A172 (cell line): Measurements from ENCODE around the gene TBCD. TPM values are rescaled to one million over a fixed set of nuclear protein-coding genes. Genes with fewer than 3 reads are reported as not detected.

Source experiments
- DNase-seq: peaks from one replicate; pipeline ENCODE4 v3.0.0-alpha.2; 2015; ENCODE audit warnings: low spot score
- total RNA-seq: library from RNA; depleted of rRNA; stranded (reverse); fragments of >200 nt; shearing (Covaris generic); gene quantifications from 2 replicates; pipeline ENCODE4 v1.2.3, GENCODE V29; 2014

Gene TBCD
- total RNA-seq, 1 experiment from 2014 or later: 38.7 TPM

DNA sequence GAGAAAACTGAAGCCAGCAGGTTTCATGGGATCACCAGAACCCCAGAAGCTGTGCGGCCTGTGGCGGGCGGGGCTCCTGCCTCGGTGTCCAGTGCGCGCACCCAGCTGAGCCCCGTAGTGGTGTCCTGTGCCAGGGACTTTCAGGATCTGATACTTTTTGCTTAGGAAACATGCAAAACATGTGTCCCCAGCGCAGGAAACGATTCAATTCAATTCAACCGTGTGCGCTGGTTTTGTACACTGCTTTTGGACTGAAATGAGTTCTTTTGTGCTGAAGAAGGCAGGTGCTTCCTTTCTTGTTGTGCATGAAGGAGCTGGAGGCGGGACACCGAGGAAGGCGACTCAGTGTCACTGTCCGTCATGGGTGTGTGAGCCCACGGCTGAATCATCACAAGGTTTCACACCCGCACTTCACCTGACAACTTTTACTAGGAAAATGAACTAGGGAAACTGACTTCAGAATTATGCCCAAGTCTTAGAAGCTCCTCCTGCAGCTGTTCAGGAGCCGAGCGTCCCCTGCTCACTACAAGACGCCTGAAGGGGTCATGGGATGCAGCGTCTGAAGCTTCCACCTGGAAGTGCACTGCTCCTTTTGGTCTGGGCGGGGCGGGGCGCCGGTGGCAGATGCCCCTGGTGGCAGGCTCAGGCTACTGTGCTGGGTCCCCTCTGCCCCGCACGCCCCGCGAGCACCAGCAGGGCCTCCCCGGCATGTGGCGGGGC is 119.4 kb downstream of the TBCD start:
- DNase-seq: no peak

DNA sequence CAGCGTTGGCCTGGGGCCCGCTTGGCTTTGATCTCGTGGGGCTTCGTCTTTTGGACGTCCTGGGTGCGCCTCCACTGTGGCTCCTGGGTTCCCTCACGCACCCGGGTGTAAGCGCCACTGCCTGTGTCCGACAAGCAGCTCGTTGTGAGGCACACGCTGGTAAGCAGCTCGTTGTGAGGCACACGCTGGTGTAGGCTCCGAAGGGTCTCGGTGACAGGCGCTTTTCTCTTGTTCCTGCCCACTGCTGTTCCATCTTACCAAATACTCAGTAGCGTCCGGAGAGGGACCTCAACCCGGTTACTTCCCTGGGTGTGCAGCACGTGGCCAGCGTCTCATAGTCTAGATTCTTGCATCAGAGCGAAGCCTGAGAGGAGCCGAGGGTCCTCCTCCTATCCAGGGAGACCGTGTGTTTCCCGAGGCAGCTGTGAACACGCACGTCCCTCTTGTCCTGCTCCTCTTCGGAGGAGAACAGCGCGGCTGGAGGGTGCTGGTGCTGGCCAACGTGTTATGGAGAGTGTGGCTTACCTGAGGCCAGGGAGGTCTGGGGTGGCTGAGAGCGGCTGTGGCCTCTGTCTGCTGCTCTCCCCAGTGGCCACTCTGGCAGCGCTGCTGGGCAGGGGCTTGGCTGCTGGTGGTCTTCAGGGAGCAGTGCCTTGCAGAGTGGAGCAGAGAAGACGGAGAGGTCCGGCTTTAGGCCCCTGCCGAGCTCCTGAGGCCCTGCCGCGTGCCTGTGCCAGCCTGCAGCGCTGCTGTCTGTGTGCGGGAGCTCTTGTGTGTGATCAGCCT is 120.1 kb downstream of the TBCD start:
- DNase-seq: no peak

DNA sequence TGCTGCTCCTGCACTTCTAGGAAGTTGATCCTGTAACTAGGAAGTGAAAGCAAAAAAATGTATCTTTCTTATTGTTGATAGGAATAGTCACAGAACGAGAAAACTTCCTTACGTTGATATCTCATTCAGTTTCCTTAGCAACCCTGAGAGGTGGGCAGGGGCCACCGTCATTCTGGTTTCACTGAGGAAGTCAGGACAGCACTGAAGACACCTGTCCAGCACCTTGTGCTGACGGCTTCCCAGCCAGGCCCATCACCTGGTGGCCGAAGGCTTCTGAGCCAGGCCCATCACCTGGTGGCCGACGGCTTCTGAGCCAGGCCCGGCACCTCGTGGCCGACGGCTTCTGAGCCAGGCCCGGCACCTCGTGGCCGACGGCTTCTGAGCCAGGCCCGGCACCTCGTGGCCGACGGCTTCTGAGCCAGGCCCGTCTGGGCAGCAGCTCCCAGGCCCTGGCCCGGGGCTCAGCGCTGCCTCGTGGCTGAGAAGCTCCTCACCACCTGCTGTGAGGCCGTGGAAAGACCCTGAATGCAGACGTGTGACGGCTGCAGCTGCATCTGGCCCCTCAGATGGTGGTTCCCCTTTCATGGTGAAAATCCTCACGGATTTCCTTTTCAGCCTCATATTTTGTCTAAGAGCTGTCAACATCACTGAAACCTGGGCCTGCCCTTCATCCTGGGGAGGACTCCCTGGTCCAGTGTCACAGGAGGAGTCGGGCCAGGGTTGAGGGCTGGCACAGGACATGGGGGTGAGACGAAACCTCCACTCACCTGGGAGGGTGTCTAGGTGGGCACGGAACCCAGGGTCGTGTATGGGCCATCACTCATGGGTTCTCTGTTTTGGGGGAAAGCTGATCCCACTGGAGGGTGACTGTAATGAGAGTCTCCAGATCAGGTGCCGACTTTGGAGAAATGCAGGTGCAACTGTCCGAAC is 121.0 kb downstream of the TBCD start:
- no peak for DNase-seq

DNA sequence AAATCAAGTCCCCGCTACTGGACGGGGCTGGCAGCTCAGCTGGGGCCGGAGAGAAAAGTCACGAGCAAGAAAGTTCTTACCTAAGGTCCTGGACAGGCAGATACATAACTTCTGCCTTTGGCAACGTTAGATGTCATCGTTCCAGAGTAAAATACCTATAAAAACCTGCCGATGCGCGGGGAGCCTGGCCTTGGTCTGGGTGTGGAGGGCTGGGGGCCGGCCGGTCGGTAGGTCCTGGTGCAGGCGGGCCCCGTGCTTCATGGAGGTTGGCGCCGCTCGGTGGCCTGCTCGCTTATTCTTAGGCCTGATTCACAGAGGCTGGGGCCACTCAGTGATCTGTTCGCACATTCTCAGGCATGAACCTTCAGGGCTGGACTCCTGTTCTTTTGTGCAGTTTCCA is 121.7 kb downstream of the TBCD start:
- DNase-seq: no peak

DNA sequence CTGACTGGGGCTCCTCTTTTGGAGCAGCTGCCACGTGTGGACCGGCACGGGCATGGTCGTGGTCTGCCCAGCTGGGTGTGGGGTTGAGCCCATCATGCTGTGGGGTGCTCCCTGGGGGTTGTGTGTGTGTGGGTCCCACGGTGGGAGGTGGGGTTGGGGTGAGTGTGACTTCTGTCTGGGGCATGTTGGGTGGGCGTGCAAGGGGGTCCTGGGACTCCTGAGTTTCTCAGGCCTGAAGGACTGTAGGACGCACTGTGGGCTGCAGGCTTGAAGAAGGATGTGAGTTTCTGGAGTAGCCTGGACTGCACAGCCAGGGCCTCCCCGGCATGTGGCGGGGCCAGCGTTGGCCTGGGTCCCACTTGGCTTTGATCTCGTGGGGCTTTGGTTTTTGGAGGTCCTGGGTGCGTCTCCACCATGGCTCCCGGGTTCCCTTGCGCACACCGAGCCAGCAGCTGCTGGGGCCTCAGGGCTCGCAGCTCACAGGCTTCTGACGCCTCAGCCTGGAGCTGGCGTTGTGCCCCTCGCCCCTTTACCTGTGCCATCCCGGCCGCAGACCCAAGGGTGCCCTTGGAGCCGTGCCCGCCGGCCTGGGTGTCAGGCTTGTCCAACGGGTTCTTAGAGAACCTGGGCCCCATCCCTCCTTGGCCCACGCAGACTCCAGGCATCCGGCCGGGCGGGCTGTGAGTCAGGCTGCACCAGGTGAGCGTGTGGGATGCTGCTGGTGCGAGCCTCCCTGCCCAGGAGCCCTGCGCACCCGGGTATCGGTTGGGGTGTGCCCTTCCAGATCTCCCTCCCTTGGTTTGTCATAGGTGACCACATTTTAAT is 122.4 kb downstream of the TBCD start:
- no peak for DNase-seq

DNA sequence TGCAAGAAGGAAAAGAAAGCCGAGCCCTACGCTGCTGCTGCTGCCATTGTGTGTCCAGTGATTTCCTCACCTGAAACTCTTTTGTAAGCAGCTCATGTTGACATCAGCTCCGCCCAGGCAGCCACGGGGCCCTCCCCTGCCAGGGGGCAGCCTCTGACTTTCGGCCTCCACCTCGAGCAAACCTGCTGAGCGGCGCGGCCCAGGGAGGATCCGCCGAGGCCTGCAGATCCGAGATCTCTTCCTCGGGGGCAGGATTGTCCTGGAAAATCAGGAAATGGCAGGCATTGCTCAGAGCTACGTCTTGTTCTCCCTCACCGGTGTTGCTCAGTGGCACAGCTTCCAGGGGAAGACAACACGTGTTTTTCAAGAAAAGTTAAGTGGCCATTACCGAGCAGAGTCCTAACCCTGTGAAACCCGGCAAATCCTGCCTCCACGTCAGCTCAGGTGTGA is 123.6 kb downstream of the TBCD start:
- DNase-seq: no peak

DNA sequence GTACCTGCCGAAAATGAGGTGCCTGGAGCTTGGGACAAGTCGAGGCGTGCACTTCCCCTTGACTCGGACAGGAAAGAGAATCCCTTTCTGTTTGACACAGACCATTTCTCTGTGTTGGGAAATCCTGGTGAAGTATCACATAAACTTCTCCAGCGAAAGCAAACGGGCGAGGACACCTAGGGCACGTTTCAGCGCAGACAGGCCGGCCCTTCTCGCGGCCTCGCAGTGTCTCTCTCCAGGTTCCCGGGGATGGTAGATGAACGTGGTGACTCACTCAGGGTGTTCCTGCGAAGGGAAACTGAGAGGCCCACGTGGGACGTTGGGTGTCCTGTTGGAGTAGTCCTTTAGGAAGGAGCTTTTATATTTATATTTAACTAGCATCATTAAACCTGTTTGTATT is 124.3 kb downstream of the TBCD start:
- DNase-seq: peak; percentile 36

DNA sequence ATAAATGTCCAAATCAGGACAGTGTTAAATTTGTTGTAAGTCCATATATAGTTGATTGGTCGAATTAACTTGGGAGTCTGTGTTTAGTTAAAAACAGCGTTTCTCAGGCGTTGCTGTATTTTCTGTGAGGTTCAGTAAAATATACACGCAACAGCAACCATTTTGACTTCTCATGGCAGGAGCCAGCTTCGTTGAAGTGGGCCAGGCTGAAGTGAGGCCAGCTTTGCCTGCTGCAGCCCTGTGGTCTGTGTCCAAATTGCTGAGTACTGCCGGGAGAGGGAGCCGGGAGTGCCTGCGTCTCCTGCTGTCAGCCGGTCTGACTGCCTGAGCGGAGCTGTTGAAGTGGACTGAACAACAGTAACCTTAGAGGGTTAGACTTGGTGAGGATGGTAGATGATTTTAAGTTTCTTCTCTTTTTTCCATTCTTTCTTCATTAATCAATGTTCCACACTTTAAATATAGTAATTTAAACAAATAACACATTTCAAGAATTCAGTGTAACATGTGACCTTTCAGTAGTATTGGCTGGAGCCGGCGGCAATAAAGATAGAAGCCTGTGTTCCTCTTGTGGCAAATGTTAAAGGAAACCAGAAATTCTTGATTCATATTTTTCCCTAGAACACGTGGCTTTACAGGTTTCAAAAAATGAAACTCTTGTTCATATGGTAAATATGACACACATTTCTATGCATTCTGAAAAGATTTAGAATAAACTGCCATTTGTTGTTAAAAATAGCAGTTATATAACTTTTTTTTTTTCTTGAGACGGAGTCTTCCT is 124.9 kb downstream of the TBCD start:
- peak; percentile 37 for DNase-seq

DNA sequence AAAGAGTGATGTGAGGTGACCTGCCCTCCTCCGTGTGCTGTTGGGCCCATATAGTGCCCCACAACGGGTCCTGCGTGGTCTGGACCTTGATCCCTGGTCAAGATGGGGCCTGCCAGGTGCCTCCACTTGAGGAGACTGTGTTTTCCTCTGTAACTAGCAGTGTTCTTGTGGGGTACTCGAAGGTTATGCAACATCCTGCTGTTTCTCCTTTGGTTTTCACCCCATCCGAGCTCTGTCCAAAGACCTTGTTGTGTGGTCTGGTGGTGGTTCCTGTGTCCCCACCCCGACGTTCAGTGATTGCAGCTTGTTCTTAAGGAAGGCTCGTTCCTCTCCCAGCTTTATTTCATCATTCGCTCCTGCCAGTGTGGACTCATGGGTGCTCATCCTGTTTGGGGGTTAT is 126.7 kb downstream of the TBCD start:
- DNase-seq: no peak

DNA sequence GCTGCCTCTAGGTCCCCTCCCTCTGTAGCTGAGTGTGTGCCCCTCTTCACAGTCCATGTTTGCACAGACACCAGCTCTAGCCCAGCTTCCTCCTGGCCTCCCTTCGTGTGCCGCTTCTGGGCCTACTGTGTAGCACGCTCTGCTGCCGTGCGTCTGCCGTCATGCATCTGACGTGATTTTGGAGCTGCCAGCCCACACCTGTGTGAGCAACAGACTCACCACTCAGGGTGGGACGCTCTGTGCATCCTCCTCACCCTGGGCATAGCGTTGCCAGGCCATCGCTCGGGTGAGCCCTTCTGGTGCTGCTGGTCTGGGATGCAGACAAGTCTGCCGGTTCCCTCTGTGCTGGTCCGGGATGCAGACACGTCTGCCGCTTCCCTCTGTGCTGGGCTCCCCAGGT is 127.4 kb downstream of the TBCD start:
- DNase-seq: no peak

DNA sequence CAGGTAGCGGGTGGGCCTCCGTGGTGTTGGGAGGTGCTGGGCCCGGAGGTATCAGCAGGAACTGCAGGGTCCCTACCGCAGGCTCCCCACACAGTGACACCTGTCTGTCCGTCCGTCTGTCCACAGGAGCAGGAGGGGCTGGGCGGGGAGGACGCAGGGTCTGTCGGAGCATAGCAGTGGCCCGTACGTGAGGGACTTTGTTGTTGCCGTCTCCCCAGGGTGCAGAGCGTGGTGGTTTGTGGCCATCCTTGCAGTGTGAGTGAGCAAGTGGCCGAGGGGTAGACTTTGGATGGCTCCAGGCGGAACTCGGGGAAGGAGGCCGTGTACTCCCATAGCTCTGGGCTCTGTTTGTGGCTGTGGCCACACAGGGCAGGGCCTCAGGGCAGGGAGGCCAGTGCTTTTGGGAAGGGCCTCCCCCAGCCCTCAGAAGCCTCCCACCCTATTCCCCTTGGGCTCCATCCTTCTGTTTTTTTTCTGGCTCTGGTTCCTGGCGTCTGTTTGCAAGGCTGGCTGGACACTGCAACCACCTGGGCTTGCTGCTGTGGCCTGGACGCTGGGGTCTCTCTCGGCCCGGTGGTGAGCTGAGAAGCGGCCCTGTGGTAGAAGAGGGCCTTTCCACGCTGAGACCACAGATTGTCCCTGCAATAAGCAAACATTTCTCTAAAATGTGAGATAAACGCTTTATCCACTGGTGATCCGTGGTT is 128.9 kb downstream of the TBCD start:
- no peak for DNase-seq

DNA sequence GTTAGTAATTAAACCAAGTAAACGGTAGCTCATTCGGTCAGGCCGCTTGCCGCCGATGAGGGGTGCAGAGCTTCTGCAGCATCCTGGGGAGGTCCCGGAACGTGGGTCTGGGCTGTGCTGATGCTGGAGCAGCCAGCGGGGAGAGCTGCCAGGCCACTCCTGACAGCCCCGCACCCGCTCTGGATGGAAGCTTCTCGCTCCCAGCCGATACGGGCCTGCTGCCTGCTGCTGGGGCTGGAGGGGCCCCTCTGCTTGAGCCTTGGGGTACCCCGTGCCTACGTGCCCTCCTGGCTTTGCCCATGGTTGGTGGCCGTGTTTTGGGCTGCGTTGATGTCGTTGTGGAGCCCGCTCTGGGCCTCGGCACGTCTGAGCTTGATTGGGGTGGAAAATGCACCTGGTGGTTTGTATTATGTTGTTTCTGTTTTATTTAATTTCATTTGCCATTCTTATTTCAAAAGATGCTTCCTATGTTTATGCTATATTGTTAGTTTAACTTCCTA is 129.5 kb downstream of the TBCD start:
- no peak for DNase-seq

DNA sequence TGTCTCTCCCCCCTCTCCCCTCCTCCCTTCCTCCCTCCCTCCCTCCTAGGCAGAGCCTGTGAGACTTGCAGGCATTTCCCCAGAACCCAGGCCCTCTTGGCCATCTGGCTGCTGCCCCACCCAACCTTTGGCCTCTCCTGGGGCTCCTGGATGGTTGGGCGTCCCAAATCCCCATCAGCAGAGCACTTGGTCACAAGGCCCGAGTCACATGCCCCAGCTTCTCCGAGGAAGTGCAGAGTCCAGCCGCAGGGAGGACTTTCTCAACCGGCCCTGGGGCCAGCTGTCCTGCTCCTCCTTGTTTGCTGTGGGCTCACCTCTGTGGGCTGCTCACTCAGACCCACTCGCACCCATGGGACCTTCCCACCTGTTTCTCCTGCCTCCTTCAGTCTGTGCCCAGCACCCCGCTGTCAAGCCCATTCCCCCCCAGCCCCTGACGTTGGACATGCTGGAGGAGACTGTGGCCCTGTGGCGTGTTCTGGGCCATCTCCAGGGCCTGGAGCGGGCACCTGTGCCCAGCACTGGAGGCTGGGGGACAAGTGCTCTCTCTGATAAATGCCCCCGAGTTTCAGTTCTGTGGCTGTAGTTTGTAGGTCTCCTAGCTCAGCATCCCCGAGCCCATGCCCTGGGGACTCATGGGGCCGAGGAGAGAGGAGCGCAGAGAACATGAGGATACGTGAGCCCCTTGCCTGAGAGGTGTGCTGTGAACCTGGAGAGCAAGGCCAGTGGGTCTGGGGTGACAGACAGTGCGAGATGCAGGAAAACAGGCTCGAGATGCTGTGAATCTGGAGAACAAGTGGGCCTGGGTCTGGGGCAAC is 130.2 kb downstream of the TBCD start:
- no peak for DNase-seq

DNA sequence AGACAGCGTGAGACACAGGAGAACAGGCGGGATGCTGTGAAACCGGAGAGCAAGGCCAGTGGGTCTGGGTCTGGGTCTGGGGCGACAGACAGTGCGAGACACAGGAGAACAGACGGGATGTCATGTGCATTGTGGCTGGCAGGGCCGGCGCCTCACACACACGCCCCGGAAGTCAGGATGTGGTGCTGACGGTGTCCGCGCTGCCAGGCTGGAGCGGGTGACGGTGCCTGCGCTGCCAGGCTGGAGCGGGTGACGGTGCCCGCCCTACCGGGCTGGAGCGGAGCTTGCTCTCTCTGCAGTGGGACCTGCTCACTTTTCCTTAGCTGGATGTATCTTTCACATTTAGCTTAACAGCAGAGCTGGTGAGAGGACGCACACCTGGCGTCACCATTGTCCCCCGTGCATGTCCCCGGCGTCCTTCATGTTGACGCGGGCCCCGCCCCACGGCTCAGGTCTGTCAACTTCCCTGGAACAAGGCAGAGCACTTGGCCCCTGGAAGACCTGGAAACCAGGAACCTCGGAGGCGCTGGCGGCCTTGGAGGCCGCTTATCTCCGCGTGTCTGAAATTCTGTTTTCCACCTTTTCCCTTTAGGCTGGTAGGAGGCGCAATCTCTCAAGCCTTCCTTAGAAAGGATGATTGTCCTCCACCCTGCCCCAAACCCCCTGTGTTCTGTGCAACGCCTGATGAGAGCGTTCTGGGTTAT is 131.0 kb downstream of the TBCD start:
- DNase-seq: no peak

DNA sequence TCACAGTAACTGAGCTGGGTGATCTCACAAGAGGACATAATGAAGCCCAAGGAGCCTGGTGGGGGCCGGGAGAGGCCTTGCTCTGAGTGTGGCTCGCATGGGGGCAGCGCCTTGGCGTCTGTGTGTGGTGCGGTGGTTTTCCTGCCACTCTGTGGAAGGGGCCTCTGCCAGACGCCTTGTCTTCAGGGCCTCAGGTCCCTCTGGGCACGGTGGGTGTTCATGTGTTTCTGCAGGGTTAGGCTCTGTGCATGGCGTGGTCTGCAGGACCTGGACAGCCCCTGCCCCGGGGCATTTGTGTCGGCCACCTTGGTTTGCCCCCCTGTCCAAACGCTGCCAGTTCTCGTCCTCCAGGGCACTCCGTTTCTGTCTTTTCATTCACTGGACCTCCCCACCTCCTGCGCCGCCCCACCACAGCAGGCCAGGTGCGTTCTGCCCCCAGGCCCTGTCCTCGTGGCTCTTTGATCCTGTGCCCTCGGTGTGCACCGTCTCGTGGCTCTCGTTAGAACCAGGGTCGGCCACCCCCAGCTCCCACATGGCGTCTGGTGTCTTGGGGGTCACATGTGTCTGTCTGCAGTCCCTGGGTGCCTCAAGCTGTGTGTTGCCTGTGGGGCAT is 131.7 kb downstream of the TBCD start:
- no peak for DNase-seq

DNA sequence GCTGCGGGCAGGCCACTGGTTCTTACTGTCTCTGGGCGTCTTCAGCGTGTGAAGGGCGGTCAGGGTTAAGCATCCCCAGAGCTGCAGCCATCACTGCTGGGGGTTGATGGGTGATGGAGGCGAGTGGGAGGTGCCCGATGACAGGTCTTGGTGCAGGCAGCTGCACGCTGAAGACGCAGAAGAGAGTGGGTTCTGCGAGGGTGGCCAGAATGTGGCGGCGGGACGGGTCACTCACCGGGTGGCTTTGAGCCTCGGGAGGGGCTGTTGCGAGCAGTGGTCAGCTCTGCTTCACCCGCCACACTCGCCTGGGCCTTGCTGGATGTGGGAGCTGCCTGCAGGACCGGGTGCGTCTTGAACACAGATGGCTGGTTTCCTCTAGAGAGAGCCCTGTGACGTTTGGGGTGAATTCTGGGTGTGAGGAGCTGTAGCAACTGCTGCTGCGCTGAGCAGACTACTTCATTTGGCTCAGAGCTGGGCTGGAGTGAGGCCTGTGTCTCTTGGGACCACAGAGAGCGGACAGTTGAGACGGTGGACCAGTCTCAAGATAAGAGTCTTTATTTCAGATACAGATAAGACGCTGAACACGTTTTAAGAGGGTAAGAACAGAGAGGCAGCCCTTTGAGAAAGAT is 132.6 kb downstream of the TBCD start:
- no peak for DNase-seq

DNA sequence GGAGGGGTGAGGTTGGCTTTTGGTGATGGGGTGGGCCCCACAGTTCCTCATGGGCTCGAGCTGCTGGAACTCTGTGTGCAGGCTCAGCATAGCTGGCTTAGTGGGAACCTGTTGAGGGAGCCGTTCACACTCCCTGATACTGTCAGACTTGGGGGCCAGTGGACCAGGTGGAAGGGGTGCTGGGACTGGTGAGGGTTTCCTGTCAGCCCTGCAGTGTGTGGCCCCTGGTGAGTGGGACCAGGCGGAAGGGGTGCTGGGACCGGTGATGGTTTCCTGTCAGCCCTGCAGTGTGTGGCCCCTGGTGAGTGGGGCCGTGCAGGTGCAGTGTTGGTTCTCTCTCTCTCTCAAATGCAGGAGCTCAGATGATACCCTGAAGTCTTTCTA is 133.1 kb downstream of the TBCD start:
- no peak for DNase-seq
